Fibroblast of upper back skin (primary cell): ENCODE measurements around the gene UGT8.
"Not testable (repeated sequence)": the region's sequence is repeated elsewhere in the genome, so short reads cannot be mapped to it uniquely, and the experiment has no call there.

Experiments used
- DNase-seq: peaks from one replicate; pipeline ENCODE4 v3.0.0-alpha.2; 2013

Gene UGT8

DNA sequence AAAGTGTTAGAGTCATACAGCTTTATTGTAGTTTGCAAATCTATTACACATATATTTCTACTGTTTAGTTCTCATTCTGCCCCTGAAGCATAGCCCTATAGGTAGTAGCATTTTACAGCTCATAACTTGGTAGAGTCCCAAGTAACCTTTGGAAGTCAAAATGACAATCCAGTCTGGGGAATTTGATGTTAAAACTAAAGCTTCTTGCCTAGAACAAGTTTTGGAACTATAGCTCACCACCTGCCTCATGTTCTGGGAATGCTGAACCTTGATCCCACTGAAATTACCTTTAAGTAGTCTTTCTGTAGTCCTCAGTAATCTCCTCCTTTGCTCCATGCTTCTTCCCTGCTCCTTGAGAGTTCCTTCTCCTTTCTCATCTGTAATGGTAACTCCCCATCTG is 8.4 kb downstream of the UGT8 start:
- DNase-seq: no peak

DNA sequence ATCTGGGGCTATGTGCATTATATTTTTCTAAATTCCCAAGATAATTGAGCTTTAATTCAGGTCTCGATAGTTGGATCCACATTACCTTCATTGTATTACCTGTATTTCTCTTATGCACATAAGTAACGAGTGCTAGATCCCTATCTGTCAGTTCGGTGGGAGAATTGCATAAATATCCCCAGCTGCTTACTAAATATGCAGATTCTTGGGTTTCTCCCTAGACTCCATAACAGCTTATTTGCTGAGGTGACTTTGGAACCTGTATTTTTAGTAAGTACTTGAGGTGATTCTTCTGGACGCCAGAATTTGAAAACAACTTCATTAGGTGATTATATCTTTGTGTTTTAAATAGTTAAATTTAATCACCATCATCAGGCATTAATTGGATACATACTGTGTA is 15.0 kb downstream of the UGT8 start:
- DNase-seq: no peak

DNA sequence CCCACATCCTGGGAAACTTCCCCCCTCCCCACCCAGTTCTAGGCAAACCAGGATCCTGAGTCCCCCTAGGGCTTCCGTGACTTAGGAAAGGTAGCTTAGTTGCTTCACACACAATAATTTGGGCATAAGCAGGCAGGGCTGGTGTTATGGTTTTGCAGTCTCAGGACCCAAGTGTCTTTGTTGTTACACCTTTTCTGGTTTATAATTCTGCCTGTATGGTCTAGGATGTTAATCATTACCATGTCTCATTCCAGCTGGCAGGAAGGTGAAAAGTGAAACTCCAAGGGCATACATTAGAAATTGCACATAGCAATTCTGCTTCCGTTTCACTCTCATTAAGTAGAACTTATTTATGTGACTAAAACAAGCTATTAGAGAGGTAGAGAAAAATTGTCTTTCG is 16.8 kb downstream of the UGT8 start:
- no peak for DNase-seq

DNA sequence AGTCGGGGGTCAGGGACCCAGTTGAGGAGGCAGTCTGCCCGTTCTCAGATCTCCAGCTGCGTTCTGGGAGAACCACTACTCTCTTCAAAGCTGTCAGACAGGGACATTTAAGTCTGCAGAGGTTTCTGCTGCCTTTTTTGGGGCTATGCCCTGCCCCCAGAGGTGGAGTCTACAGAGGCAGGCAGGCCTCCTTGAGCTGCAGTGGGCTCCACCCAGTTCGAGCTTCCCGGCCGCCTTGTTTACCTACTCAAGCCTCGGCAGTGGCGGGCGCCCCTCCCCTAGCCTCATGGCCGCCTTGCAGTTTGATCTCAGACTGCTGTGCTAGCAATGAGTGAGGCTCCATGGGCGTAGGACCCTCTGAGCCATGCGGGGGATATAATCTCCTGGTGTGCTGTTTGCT is 17.4 kb downstream of the UGT8 start:
- DNase-seq: not testable (repeated sequence)

DNA sequence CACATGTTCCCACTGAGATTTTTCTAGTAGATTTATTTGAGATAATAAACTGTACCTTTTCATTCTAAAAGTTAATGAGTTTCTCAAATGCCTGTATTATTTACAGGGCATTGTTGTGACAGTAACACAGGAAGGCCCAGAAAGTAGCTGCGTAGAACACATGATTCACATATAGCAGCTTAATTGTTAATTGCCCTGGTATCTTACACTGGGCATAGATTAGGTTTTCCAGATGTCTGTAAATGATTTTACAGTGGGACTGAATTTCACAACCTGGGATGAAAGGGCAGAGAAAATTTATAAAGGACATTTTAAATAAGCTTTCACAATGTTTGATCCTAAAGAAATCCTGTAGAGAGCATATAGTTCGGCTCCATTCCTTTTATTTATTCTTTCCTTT is 27.6 kb downstream of the UGT8 start:
- DNase-seq: no peak

DNA sequence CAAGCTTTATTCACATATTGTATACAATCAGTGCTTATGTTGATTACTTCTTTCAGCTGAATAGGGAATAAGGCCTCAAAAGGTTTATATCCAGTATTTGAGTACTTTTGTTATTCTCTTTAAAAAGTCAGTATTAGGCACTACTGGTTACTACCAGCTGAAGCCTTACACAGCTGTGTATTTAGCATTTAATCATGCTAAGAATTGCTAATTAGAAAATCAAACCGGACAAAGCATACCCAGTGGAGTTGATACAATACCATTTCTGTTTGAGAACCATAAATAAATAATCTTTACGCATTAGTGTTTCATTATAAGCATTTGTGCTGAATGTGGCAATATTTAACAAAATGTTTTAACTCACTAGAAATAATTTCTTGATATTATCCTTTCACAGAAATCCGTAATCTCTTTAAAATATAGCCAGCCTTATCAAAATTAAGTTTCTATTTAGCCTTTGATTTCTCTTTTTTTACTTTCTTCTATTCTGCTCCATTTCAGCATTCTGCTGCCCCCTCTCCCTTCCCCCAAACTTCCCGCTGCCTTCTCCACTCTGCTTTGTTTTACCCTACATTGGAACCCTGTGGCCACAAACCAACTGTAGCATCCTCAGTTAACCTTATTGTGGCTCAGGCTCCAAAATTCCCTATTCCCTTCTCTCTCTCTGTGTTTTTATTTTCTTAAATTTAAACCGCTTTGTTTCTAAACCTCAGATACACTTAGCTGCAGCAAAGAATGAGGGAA is 37.8 kb downstream of the UGT8 start:
- DNase-seq: no peak

DNA sequence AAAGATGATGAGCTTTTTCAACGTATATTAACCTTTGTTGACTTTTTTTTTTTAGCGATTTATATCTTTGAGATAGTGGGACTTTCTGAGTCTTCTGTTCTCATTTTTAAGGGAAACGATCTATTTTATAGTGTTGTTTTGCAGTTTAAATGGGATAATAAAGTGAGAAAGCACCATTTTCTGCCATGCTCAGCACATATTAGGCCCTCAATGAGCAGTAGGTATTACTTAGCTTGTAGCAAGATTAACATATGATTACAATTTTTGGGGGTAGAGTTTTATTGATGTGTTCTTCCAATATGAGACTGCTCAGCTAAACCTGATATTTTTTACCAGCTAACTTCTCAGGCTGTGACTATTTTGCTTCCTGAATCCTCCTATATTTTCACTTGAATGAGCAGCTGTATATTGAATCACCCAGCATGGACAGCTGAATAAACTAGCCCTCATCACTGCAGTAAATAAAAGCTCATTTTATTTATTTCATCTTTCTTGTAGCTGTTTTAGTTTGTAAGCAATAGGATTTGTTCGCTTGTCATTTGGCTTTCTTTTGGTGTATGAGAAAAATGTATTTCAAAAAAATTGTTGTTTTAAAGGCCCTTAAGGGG is 43.7 kb downstream of the UGT8 start:
- no peak for DNase-seq

DNA sequence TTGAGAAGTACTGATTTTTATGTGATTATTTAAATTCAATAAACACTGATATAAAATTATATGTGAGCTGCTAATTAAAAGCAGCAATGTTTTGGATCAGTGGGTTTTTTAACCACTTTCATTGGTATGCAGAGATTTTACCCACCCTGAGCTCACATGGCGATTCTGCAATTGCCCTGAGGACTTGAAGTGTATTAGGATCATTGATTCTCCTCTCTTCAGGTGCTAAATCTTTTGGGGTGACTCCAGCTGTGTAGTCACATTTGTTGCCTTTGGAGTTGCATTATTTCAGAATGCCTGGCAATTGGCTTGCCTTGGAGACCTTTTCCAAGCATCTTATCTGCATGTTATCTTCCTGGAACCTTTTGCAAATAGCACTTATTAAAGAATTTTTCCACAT is 51.3 kb downstream of the UGT8 start:
- DNase-seq: no peak

DNA sequence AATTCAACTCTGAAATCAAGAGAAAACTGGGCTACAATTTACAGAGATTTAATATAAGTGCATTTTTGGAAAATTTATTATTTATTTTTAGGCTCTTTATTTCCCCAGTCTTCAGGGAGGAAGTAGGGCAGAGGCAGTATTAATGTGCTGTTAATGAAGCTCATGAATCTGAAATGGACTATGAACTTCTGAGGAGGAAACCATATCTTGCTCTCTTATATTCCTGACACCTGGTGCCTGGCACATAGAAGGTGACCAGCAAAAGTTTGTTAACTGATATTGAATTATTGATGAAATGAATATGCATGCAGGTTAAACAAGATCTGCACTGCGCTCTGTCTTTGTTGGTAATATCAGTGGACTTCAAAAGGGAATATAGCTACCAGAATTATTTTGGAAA is 55.1 kb downstream of the UGT8 start:
- DNase-seq: no peak

DNA sequence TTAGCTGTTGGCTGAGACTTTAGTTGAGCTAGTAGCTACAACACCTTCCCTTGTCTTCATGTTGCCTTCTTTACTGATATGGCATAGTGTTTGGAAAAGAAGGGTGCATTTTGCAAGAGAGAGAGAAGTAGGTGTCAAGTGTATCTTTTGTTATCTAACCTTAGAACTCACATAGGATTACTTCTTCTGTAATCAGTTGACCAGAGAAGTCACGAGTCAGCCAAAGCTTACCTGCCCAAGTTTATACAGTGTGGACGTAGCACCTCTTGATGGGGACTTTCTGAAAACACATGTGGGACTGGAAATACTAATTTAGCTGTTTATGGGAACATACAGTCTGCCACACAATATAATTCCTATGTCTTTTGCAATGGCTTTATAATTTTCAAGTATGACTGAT is 56.0 kb downstream of the UGT8 start:
- no peak for DNase-seq

DNA sequence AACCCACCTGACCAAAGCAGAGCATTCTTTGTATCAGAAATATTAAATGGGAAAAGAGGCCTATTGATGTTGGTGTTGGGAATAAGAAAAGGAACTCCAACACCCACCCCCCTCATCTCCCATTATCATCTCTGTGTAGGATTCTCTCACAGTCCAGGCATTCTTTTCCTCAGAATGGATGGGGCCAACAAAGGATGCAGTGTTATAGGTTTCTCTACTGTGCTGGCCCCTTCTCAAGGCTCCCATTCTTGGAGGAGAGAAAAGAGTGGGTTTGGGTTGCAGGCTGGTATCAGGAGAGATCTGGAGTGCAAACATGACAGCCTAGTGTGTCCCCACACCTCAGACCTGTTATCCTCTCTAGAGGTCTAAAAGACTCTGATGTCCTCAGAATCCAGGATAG is 59.6 kb downstream of the UGT8 start:
- no peak for DNase-seq

DNA sequence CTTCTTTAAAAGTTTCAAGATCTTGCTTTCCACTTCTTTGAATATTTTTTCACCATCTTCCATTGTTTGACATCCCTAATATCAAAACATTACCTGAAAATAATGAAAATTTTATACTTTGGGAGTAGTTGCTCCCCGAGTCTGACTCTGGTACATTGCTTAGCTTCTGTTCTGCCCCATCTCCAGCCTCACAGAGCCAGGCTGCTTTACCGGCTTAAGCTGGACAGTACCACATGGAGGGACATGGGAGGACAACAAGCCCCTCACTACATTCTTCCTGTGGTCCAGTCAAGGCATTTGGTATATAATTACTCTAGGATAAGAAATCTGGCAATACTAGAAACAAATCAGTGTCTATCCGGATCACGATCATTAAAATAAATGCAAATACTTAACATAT is 60.2 kb downstream of the UGT8 start:
- DNase-seq: no peak

DNA sequence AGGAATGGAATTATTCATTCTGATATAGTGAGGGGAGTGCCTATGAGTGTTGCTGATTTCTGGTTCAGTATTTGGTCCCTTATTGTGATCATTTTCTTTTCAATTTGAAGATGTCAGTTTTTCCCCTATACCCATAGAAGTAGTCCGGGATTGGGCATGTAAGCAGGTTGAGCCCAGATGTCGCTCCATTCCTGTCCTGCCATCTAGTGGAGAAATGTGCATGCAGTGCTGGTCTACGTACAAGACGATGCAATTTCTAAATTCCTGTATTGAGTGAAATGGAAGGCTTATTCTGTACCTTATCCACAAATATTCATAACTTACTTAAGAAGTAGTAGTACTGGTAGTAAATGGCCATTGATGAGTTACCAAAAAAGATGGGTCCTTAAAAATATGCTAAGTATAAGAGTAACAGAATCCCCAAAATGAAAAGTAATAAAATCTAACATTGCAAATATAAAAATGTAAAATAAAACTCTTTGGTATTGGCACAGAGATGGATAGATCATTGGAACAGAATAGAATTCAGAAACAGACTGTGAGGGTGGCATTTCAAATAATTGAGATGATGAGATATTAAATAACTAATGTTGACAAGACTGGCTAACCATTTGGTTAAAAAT is 60.9 kb downstream of the UGT8 start:
- peak; percentile 62 for DNase-seq

DNA sequence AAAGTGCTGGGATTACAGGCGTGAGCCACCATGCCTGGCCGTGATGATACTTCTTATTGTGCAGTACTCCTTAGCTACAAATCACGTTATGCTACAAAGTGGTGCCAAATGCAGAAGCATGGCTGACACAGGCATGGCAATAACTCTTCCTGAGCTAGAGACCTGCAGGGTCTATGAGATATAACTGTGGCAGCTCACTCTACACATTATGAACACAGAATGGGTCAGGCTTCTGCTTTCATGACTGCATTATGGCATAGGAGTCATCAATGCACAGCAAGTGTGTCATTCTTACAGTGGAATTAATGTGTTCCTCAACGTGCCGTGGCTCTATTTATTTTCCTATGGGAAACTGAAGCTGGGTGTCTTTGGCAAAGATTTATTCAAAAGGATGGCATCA is 64.5 kb downstream of the UGT8 start:
- no peak for DNase-seq

DNA sequence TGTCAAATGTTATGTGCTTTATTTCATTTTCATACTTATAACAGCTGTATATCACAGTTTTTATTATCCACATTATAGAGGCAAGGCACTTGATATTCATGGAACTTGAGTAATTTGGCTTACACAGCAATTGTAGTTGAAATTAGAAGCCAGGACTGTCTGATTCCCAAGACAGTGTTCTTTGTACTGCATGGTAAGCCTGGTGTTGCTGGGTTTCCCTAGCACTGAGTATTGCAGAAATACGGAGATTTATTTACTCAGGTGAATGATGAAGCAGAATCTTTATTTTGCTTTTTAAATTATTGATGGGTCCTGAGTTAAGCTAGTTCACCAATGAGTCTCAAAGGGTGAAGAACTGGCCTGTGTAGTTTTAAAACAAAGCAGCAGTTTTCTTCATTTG is 70.0 kb downstream of the UGT8 start:
- no peak for DNase-seq

DNA sequence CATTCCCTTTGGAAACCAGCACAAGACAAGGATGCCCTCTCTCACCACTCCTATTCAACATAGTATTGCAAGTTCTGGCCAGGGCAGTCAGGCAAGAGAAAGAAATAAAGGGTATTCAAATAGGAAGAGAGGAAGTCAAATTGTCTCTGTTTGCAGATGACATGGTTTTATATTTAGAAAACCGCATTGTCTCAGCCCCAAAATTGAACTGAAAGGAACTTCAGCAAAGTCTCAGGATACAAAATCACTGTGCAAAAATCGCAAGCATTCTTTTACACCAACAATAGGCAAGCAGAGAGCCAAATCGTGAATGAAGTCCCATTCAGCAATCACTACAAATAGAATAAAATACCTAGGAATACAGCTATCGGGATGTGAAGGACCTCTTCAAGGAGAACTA is 72.1 kb downstream of the UGT8 start:
- not testable (repeated sequence) for DNase-seq

DNA sequence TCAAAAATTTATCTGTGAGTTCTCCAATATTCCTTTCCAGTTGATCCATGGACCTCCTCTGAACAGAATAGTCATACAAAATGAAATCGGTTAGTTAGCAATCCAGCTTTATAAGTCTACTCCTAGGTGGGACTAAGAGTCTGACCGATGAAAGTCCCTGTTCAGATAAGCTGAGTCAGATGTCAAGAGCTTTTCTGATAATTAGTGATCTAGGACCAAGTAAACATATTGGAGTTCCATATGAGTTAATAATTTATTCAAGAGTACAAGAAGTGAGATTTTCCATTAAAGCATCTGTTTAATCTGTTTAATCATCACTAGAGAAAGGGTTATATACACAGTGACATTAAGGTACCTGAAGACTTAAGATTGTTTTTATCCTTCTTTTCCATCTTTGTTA is 74.7 kb downstream of the UGT8 start:
- DNase-seq: no peak

DNA sequence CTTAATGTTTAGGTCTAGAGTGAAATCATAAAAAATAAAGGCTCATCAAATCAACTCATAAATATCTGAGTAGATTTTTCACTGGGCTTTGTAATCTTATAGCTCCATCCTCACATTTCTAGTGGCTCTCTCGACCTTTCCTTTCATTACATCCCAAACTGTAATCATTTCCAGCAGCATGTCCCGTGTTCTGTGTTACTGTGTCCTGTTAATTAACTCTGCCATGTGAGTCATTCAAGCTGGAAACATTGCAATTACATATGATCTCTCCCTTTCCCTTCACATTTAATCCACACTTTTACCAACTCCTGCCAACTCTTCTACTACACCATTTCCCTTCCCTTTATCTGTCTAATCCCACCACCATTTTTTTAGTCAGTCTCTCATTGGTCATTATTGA is 75.5 kb downstream of the UGT8 start:
- no peak for DNase-seq

DNA sequence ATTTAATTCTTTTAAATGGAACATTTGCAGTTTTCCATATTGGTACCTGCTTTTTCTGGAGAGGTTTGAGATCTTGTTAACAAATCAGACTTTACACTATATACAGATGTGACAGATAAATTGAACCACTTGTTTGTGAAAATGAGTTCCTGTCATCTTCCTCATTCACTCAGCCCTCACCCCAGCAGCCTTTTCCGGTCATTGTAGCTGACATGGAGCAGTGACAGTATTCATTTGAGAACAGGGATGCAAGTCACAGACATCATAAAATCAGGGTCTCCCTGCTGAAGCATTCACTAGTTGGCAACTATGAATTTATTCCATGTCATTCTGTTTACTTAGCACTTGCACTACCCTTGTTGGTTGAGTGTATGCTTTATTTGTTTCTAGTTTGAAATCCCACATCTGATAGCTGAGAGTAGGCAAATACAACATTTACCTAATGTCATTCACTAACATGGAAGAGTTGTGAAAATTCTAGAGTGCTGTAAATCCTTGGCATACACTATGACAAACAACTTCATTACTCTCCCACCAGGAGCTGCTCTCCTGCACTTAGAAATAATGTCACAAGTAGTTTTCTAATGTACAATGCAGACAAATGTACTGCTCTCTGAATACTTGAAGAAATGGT is 78.9 kb downstream of the UGT8 start:
- no peak for DNase-seq

DNA sequence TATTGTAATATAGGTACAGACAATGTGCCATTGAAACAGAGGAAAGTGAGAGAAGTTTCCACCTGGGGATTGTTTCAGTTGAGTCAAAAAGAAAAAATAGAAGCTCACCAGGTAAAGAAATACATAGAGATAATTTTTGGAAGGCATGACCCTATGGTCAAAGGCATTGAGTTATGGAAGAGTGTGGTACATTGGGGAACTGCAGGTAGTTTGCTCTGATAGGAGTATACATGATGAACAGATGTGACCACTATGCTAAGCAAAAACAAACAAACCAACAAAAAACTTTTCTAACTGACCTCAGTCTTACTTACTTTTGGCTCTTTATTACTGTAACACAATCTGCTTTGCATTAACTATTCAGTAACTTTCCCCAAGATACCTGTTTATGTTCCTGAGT is 85.9 kb downstream of the UGT8 start:
- no peak for DNase-seq

DNA sequence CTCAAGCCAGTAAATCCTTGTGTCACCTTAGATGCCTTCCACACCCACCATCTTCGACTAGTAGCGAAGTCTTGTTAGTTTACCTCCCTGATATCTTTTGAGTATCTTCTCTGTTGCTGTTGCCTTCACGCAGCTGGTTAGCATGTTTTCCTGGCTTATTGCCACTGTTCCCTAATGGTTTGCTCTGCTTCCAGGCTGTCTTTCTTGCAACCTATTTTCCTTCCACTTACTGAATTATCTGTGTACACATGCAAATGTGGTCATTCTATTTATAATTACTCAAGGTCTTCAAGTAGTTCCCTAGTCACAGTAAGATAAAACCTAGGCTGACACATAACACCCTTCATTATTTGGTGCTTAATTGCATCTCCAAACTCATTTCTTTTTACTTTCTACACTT is 89.5 kb downstream of the UGT8 start:
- no peak for DNase-seq

DNA sequence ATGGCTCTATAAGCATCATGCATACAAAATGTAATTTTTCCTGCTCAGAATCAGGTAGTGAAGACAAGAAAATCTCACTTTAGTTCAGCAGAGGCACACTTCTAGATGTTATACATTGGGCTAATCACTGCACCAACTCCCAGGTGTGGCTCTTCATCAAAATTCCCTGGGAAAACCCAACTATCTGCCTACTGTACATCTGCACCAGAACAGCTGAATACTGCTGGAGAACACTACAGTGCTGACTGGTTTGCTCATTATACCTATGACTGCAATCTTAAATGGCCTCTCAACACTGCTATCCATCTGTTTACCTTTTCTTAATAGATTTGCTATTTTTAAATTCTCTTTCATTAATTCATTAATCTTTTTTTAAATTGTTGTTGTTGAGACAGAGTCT is 92.0 kb downstream of the UGT8 start:
- no peak for DNase-seq

DNA sequence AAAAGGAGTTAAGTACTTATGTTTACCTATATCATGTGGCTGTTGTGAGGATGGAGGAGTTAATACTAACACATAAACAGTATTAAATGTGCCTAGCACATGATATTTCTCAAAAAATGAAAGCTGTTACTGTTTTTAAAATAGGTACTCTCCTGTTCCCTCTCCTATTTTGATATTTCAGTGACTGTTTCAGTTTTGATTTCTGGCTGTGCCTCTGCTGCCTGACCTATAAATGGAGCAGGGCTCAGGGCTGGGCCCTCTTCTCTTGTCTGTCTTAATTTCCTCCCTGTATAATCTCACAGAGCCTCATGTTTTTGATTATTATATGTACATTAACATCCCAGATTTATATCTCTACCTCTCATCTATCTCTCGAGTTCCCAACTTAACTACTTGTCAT is 93.3 kb downstream of the UGT8 start:
- DNase-seq: no peak

DNA sequence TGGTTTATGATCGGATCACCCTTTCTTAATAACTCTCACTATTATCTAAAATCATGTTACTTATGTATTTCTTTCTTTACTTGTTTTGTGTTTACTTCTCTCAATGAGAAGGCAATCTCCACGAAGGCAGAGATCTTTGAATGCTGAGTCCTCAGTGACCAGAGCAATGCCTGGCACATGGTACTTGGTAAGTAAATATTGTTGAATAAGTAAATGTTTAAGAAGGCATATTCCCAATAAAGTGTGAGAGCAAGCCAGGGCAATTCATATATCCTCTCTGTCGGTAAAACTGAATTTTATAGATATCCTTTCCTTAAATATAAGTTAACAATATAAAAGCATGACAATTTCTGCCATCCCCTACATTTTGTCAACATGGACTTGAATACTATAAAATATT is 94.4 kb downstream of the UGT8 start:
- no peak for DNase-seq
